Panc1 (cell line): Measurements from ENCODE around the gene AKAP6.

Experiments used
- POLR2AphosphoS5 ChIP-seq: IDR thresholded peaks from 2 replicates; pipeline ENCODE4 v1.6.1; 2012; ENCODE audit warnings: mild to moderate bottlenecking, low read depth, low read length, moderate library complexity
- SIN3A ChIP-seq: IDR thresholded peaks from 2 replicates; pipeline ENCODE4 v1.6.1; 2012; ENCODE audit warnings: low read depth, mild to moderate bottlenecking, low read length, moderate library complexity, borderline replicate concordance; ENCODE audit not compliant: insufficient read depth
- TCF7L2 ChIP-seq: IDR thresholded peaks from 2 replicates; pipeline ENCODE4 v1.6.1; 2011; ENCODE audit warnings: mild to moderate bottlenecking, low read depth, low read length, inconsistent platforms
- TF ChIP-seq, protein P1 (sequence below): fragments of 450-650 bp; IDR thresholded peaks from 2 replicates; pipeline ENCODE4 v1.5.1; 2017; ENCODE audit warnings: mild to moderate bottlenecking

DNA sequence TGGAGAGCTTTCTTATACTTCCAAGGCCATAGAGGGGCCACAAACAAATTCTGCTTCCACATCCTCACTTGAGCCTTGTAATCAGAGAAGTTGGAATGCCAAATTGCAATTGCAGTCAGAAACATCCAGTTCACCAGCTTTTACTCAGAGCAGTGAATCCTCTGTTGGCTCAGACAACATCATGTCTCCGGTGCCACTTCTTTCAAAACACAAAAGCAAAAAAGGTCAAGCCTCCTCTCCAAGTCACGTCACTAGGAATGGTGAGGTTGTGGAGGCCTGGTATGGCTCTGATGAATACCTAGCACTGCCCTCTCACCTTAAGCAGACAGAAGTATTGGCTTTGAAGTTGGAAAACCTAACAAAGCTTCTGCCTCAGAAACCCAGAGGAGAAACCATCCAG is 217.1 kb downstream of the AKAP6 start:
- TF ChIP-seq, protein P1, sequence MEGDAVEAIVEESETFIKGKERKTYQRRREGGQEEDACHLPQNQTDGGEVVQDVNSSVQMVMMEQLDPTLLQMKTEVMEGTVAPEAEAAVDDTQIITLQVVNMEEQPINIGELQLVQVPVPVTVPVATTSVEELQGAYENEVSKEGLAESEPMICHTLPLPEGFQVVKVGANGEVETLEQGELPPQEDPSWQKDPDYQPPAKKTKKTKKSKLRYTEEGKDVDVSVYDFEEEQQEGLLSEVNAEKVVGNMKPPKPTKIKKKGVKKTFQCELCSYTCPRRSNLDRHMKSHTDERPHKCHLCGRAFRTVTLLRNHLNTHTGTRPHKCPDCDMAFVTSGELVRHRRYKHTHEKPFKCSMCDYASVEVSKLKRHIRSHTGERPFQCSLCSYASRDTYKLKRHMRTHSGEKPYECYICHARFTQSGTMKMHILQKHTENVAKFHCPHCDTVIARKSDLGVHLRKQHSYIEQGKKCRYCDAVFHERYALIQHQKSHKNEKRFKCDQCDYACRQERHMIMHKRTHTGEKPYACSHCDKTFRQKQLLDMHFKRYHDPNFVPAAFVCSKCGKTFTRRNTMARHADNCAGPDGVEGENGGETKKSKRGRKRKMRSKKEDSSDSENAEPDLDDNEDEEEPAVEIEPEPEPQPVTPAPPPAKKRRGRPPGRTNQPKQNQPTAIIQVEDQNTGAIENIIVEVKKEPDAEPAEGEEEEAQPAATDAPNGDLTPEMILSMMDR: no peak
- TF ChIP-seq SIN3A (no peak), POLR2AphosphoS5 (no peak), TCF7L2 (no peak)
